ENCODE results near the gene TMEM14A.

Gene TMEM14A

GRCh38 chr6:52636830-52637229 is 34.1 kb upstream of the TMEM14A start:
- Histone ChIP-seq H3K9me2 (ENCODE audit: low read depth, low read length) (no peaks in the 10 kb centered on the region), H3F3A (ENCODE audit: insufficient read depth, low read length) (no peaks in the 10 kb centered on the region), H3K4me1 (ENCODE audit: insufficient read depth, low read length, severe bottlenecking) (no peaks in the 10 kb centered on the region), H2AFZ (ENCODE audit: low read length) (no peak overlapping the region), H3K4me3 (ENCODE audit: low read depth, low read length, poor library complexity, severe bottlenecking) (no peak overlapping the region), H3K9me3 (ENCODE audit: low read length) (no peaks in the 10 kb centered on the region), H3K27ac (ENCODE audit: low read depth, low read length, poor library complexity, severe bottlenecking) (no peak overlapping the region), H3K27me3 (ENCODE audit: insufficient read depth, low read length) (no peaks in the 10 kb centered on the region), H3K9ac (ENCODE audit: low read length) (no peak overlapping the region), H3K36me3 (ENCODE audit: insufficient read depth, low read length) (no peaks in the 10 kb centered on the region), H3K79me2 (ENCODE audit: insufficient read depth, low read length) (no peaks in the 10 kb centered on the region), H4K20me1 (ENCODE audit: insufficient read depth, low read length) (no peaks in the 10 kb centered on the region), H3K4me2 (ENCODE audit: low read length) (no peak overlapping the region)
- TF ChIP-seq EZH2 (IDR thresholded peaks at IDR 0.05; ENCODE audit: borderline replicate concordance, low read length) (no peak), CTCF (IDR thresholded peaks at IDR 0.05; ENCODE audit: low read length) (no peak)

- Histone ChIP-seq H3K36me3 (ENCODE audit: insufficient read depth, low read length) (no peaks in the 10 kb centered on the region; the same call in 1 of the 2 replicates), H3K79me2 (ENCODE audit: insufficient read depth, low read length) (no peaks in the 10 kb centered on the region), H3K4me2 (ENCODE audit: low read length) (no peak overlapping the region), H3K27ac (ENCODE audit: low read depth, low read length, poor library complexity, severe bottlenecking) (no peak overlapping the region), H3K9me2 (ENCODE audit: low read depth, low read length) (no peaks in the 10 kb centered on the region), H4K20me1 (ENCODE audit: insufficient read depth, low read length) (no peaks in the 10 kb centered on the region), H3K4me3 (ENCODE audit: low read depth, low read length, poor library complexity, severe bottlenecking) (no peak overlapping the region), H3K27me3 (ENCODE audit: insufficient read depth, low read length) (no peaks in the 10 kb centered on the region; the same call in 1 of the 2 replicates), H3K9ac (ENCODE audit: low read length) (no peak overlapping the region), H3K4me1 (ENCODE audit: insufficient read depth, low read length, severe bottlenecking) (no peaks in the 10 kb centered on the region), H3F3A (ENCODE audit: insufficient read depth, low read length) (no peaks in the 10 kb centered on the region), H2AFZ (ENCODE audit: low read length) (no peak overlapping the region), H3K9me3 (ENCODE audit: low read length) (no peaks in the 10 kb centered on the region)
- TF ChIP-seq CTCF (IDR thresholded peaks at IDR 0.05; ENCODE audit: low read length) (no peak), EZH2 (IDR thresholded peaks at IDR 0.05; ENCODE audit: borderline replicate concordance, low read length) (no peak)
Observed at GRCh38 chr6:52639493-52639892, 31.4 kb upstream of the TMEM14A start.

- Histone ChIP-seq H2AFZ (ENCODE audit: low read length) (no peak overlapping the region), H3K4me3 (ENCODE audit: low read depth, low read length, poor library complexity, severe bottlenecking) (no peak overlapping the region), H3K36me3 (ENCODE audit: insufficient read depth, low read length) (no peaks in the 10 kb centered on the region; the same call in 1 of the 2 replicates), H4K20me1 (ENCODE audit: insufficient read depth, low read length) (no peaks in the 10 kb centered on the region), H3F3A (ENCODE audit: insufficient read depth, low read length) (no peaks in the 10 kb centered on the region), H3K4me1 (ENCODE audit: insufficient read depth, low read length, severe bottlenecking) (no peaks in the 10 kb centered on the region), H3K9ac (ENCODE audit: low read length) (no peak overlapping the region), H3K4me2 (ENCODE audit: low read length) (no peak overlapping the region), H3K27ac (ENCODE audit: low read depth, low read length, poor library complexity, severe bottlenecking) (no peak overlapping the region), H3K27me3 (ENCODE audit: insufficient read depth, low read length) (no peaks in the 10 kb centered on the region; the same call in 1 of the 2 replicates), H3K9me2 (ENCODE audit: low read depth, low read length) (no peaks in the 10 kb centered on the region), H3K79me2 (ENCODE audit: insufficient read depth, low read length) (no peaks in the 10 kb centered on the region), H3K9me3 (ENCODE audit: low read length) (no peaks in the 10 kb centered on the region)
- TF ChIP-seq EZH2 (IDR thresholded peaks at IDR 0.05; ENCODE audit: borderline replicate concordance, low read length) (no peak), CTCF (IDR thresholded peaks at IDR 0.05; ENCODE audit: low read length) (no peak)
Observed at GRCh38 chr6:52640170-52640569, 30.7 kb upstream of the TMEM14A start.
